Pulmonary artery endothelial cell (primary cell): ENCODE measurements around the gene SLIT1. TPM values are rescaled to one million over a fixed set of nuclear protein-coding genes. Genes with fewer than 3 reads are reported as not detected.
"Not testable (repeated sequence)": the region's sequence is repeated elsewhere in the genome, so short reads cannot be mapped to it uniquely, and the experiment has no call there.

Source experiments
- DNase-seq: peaks from one replicate; pipeline ENCODE4 v3.0.0-alpha.2; 2011; ENCODE audit warnings: low read depth, low spot score
- total RNA-seq: library from RNA; depleted of rRNA; stranded (reverse); fragments of >200 nt; gene quantifications from 2 replicates; pipeline ENCODE4 v1.2.3, GENCODE V29; 2014

The SLIT1 gene
- total RNA-seq, 1 donor from 2014 or later: under 0.01 TPM

GRCh38 chr10:97047083-97047736 lies 138.5 kb downstream of the SLIT1 start:
- DNase-seq: no peak

DNA sequence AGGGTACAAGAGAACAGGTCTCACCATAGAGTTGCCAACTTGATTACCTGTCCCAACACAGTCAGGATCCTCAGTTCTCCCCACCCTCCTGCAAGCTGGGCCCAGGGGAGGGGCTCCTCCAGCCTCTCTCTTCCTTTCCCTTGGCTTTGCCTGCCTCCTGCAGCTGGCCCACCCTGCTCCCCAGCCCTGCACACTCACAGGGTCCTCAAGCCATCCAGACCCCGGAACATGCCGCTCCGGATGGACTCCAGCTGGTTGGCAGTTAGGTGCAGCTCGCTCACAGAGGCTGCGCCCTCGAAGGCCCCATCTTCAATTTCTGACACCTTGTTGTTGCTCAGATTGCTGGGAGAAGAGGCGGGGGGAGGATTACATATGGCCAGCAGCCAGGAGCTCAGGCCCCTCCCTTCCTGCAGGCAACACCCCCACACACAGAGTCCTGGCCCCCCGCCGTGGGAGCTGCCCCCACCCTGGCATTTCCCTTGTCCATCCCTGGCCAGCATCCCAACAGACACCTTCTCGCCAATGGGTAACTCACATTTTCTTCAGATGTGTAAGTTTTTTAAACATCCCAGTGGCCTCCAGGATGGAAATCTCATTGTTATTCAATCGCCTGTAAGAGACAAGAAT lies 139.2 kb downstream of the SLIT1 start:
- DNase-seq: no peak

DNA sequence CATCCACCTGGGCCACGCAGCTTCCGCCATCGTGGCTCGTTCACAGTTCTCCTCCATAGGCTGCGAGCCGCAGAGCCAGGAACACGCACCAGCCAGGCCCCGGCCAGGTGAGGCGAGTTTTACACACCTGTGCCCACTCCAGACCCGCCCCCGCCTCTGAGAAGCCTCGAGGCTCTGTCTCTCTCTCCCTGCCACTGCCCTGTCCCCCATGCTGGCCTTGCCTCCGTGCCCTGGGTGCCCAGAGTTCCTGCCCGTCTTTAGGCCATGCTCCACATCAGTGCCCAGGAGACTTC lies 142.2 kb downstream of the SLIT1 start:
- DNase-seq: no peak

GRCh38 chr10:97042716-97043562 lies 142.8 kb downstream of the SLIT1 start:
- no peak for DNase-seq

DNA sequence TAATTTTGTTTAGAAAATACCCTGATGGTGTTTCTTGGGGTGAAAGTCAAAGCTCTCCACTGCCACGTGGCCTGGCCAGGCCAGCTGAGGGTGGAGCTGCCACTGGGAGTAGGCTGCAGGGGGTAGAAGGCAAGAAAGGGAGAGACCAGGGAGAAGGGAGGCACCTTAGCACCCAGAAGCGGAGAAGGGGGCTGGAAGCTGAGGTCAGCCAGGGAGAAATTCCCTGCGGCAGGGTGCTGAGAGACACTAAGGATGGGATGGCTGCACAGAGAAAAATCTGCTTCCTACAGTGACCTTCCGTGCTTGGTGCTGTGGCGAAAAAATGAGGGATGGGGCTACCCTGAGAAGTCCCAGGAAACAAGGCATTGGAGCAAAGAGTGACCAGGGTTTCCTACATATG lies 143.7 kb downstream of the SLIT1 start:
- DNase-seq: no peak

DNA sequence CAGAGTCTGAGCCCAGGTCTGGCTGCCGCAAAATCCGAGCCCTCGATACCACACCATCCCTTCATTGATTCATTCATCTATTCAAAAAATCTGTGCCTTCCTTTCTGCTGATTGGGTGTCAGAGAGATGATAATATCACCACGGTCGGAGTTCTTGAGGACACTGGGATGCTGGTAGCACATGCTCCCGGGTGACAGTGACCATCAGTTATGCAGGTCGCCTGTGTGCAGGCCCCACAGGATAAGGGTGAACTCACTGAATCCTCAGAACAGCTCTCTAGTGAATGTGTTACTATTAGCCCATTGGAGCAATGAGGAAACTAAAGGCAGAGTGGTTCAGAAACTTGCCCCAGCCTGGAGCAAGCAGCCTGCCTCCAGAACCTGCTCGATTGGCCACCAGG lies 145.1 kb downstream of the SLIT1 start:
- no peak for DNase-seq

DNA sequence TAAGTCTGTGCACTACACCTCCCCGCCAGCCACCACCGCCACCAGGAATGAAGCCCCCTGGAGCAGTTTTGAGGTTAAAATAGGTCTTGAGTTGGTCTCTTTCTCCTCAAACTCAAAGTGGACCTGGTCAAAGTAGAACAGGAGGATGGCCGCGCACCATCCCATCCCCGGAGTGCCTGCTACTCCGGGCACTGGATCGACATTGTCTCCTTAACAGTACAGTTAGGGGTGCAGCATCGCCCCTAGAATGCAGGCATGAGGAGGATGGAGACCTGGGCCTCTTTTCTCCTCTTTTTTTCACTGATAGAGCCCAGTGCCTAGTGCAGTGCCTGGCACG lies 145.5 kb downstream of the SLIT1 start:
- DNase-seq: no peak

- DNase-seq: no peak
Observed at GRCh38 chr10:97039538-97040247, 146.1 kb downstream of the SLIT1 start.

DNA sequence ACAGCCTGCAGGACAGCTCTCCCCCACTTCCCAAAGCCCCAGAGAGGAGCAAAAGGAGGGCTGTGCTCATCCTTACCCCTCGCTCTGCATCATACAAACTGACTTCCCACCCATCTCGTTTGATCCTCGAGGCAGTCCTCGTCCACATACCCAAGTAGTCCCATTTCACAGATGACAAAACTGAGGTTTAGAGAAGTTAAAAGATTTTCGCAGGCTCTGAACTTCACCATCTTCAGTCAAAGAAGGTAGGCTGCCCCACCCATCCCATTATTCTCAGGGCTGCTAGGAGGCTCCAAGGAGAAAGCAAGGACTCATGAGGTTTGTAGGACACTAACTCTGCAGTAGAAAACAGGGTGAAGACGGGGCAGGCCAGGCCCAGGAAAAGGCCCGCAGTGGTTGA lies 147.1 kb downstream of the SLIT1 start:
- DNase-seq: no peak

DNA sequence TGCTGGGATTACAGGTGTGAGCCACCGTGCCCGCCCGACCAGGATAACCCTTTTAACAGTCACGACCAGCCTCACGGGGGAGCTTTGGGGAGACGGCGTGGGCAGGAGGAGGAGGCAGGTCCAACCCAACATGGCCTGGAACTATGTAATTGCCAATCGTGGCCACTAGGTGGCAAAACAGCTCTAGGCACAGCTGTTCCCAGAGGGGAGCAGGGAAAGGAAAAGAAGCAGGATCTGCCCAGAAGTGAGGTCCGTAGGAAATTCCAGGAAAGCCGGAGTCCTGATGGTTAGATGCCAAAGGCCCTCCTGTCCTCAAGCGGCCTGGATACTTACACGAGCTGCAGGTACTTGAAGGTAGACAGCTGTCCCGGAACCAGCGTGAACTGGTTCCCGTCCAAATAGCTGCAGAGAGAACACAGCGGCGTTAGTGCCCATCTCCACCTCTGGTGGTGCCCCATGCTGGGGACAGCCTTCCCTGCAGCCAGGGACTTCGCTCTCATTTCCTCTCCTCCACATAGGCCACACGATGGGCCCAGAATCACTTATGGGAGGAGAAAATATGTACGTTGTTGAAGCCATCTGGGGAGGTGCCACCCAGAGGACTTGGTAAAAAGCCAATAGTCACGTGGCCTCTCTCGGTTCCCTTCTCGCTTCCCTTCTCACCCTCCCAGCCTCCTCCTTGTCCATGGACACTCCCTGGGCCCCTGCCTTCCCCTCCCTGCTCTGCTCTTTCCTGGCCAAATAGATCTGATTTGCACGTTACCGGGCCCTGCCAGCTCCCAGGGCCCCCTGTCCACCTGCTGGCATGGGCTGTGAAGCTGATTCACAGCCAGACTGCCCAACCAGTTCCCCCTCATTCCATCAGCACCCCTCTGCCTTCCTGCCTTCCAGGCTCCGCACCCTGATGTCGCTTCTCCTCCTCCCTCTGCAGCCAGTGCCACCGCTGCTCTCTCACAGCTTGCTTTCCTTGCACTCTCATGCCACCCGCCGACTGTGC lies 148.1 kb downstream of the SLIT1 start:
- peak; percentile 43 for DNase-seq

GRCh38 chr10:97034958-97035769 lies 150.6 kb downstream of the SLIT1 start:
- no peak for DNase-seq

DNA sequence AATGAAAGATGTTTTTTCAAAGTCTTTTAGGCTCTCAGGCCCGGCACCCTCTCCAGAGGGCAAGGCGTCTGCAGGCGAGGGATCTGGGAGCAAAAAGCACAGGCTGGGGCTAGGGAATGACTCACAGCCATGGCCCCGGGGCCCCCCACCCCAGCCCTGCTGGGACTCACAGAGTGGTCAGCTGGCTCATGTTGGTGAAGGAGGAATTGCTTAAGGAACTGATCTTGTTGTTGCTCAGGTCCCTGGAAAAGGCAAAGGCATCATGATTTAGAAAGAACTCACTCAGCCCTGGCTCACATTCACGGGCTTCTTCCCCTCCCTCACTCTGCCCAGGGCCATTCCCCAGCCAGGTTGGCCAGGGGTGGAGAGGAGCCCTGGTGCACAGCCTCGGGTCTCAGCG lies 151.5 kb downstream of the SLIT1 start:
- no peak for DNase-seq

- DNase-seq: not testable (repeated sequence)
Observed at GRCh38 chr10:97033841-97034240, 151.9 kb downstream of the SLIT1 start.

DNA sequence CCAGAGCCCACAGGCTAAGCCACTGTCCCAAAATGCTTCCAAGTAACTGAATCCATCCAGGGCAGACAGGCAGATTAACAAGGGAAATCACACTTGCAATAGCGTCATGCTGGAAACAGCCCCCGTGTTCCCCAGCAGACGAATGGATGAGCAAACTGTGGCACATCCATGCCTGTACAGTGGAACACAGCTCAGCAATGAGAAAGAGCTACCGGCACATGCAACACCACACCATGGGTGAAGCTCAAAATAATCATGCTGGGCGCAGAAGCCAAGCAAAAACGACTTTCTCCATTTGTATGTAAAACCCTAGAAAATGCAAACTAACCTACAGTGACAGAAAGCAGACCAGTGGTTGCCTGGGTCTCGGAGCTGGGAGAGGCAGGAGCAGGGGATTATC lies 153.1 kb downstream of the SLIT1 start:
- DNase-seq: no peak

GRCh38 chr10:97031459-97031858 lies 154.3 kb downstream of the SLIT1 start:
- no peak for DNase-seq

GRCh38 chr10:97030894-97031293 lies 154.9 kb downstream of the SLIT1 start:
- no peak for DNase-seq

DNA sequence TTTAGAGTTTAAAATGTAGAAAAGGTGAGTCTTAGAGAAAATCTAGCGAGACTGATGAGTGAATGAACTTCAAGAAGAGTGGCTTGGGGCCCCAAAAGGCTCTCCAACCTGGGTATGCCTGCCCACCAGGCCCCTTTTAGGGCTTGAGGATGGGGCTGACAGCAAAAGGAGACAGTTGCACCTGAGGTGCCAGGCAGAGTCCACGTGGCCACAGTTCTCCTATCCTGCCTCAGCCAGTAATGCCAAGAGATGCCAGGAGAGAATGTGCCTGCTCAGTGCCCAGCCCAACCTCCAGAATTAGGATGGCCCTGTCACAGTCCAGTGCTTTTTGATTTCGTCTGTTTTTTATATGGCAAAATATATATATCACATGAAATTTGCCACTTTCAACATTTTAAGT lies 156.5 kb downstream of the SLIT1 start:
- no peak for DNase-seq

GRCh38 chr10:97028832-97029178 lies 157.0 kb downstream of the SLIT1 start:
- no peak for DNase-seq

- no peak for DNase-seq
Observed at GRCh38 chr10:97028126-97028831, 157.5 kb downstream of the SLIT1 start.
